H1 (cell line): ENCODE results near the gene C1D. TPM values are rescaled to one million over a fixed set of nuclear protein-coding genes. Genes with fewer than 3 reads are reported as not detected.

Experiments
- BCL11A ChIP-seq, 2 experiments: IDR thresholded peaks; one replicate each; pipeline ENCODE4 v1.6.1; 2011; ENCODE audit warnings: low read depth in 2 of 2, low read length in 2 of 2, mild to moderate bottlenecking in 2 of 2
- CBX8 ChIP-seq: fragments of 300-800, 300-1000 bp; sonication (generic); IDR thresholded peaks from 2 replicates; pipeline ENCODE4 v1.7.1; 2016; ENCODE audit warnings: low read depth, low read length, borderline replicate concordance
- CREB1 ChIP-seq: IDR thresholded peaks from 2 replicates; pipeline ENCODE4 v1.6.1; 2012; ENCODE audit warnings: inconsistent platforms
- GABPA ChIP-seq: IDR thresholded peaks from 2 replicates; pipeline ENCODE4 v1.6.1; 2011; ENCODE audit warnings: mild to moderate bottlenecking, low read length, moderate library complexity, borderline replicate concordance; ENCODE audit not compliant: insufficient read depth
- KDM1A ChIP-seq: fragments of 200-600, 300-600 bp; sonication (generic); IDR thresholded peaks from 2 replicates; pipeline ENCODE4 v1.7.1; 2016; ENCODE audit warnings: mild to moderate bottlenecking, low read length, borderline replicate concordance
- KDM5A ChIP-seq: fragments of 200-600 bp; IDR thresholded peaks from 2 replicates; pipeline ENCODE4 v1.7.1; 2012; ENCODE audit warnings: mild to moderate bottlenecking, low read length, inconsistent platforms, mixed read lengths
- SIX5 ChIP-seq: IDR thresholded peaks from 2 replicates; pipeline ENCODE4 v1.6.1; 2011; ENCODE audit warnings: mild to moderate bottlenecking, low read depth, low read length
- SUZ12 ChIP-seq: fragments of 200-600 bp; sonication (generic); IDR thresholded peaks from 2 replicates; pipeline ENCODE4 v1.6.1; 2012; ENCODE audit warnings: mild to moderate bottlenecking, inconsistent platforms, low read length, moderate library complexity, mixed read lengths
- ZNF274 ChIP-seq: IDR thresholded peaks from 2 replicates; pipeline ENCODE4 v1.7.0; 2012; ENCODE audit warnings: low read length, borderline replicate concordance; ENCODE audit errors: extremely low read depth
- polyA plus RNA-seq, 7 experiments: library from polyadenylated mRNA; depleted of rRNA in 3 of 7; stranded (reverse) in 5 of 7; unstranded in 2 of 7; fragments of >200 nt in 5 of 7; fragments of 200-250 nt in 2 of 7; gene quantifications; 1 replicate in 5 of 7; 2 replicates in 1 of 7; 4 replicates in 1 of 7; pipeline versions ENCODE4 v1.2.1 to v1.2.3, GENCODE V29; 2011 to 2013; ENCODE audit warnings: missing spikeins in 2 of 7, mixed read lengths in 2 of 7
- total RNA-seq: library from RNA; stranded (reverse); fragmentation: NEBNext Ultra II Directional; extraction: Animal tissue kit (Norgen Biotek cat#: 25700); gene quantifications from 2 replicates; pipeline ENCODE4 v1.2.1, GENCODE V29; 2021
- TF ChIP-seq, protein P1 (sequence below): IDR thresholded peaks from 2 replicates; pipeline ENCODE4 v1.6.1; 2012; ENCODE audit warnings: inconsistent platforms

The C1D gene
- total and polyA plus RNA-seq, 2 of the 8 experiments (the other 6 are each of a cell fraction or from before 2014, with no cell fraction given), result 17.5 to 24.1 TPM

DNA sequence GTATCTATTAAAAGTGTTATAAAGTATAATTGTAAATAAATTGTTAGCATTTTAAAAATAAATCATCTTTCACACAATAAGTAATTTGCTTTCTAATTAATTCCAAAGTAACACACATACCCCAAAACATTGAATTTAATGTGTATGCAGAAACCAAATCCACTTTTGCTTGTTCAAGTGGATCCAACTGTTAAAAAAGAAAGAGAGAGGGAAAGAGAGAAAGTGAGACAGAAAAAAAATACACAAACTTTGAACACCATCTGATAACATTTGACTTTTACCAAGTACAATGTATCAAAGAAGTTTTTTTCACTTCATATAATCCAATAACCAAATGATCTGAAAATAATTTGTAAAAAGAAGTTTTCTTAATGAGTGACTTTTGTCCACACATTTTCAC, 16.6 kb downstream of the C1D start (continued):
- no peak for TF ChIP-seq GABPA
- TF ChIP-seq ZNF274, result no peak
- no peak for TF ChIP-seq BCL11A (IDR thresholded peaks at IDR 0.05; ENCODE audit: low read depth in 2 of 2, low read length in 2 of 2)
- TF ChIP-seq SIX5, result no peak
- TF ChIP-seq, protein P1, sequence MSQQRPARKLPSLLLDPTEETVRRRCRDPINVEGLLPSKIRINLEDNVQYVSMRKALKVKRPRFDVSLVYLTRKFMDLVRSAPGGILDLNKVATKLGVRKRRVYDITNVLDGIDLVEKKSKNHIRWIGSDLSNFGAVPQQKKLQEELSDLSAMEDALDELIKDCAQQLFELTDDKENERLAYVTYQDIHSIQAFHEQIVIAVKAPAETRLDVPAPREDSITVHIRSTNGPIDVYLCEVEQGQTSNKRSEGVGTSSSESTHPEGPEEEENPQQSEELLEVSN, result no peak
- TF ChIP-seq KDM1A, result no peak
- TF ChIP-seq CBX8, result no peak
- no peak for TF ChIP-seq KDM5A
- no peak for TF ChIP-seq CREB1
- no peak for TF ChIP-seq SUZ12
- TF ChIP-seq, all 59 proteins: peak for 0
